NCI-H2196 treated with DMSO at 0.1 percent for 48 hours (cell line): ENCODE results near the gene CAMSAP3.

Experiments
- DNase-seq: peaks from one replicate; lab custom pipeline; 2025; ENCODE audit not compliant: unreplicated experiment; lab: John Stamatoyannopoulos, UW

CAMSAP3 gene

GRCh38 chr19:7644550-7644877, 48.9 kb downstream of the CAMSAP3 start:
- DNase-seq: no peak

GRCh38 chr19:7645163-7645562, 49.5 kb downstream of the CAMSAP3 start:
- DNase-seq: no peak

- no peak for DNase-seq
These were observed 50.2 kb downstream of the CAMSAP3 start for GRCh38 chr19:7645656-7646425.

GRCh38 chr19:7646426-7646700, 50.7 kb downstream of the CAMSAP3 start:
- DNase-seq: no peak

GRCh38 chr19:7647156-7647555, 51.5 kb downstream of the CAMSAP3 start:
- no peak for DNase-seq

- DNase-seq: no peak
These were observed 52.8 kb downstream of the CAMSAP3 start for GRCh38 chr19:7648265-7649014.

GRCh38 chr19:7650148-7650547, 54.5 kb downstream of the CAMSAP3 start:
- DNase-seq: no peak

GRCh38 chr19:7652061-7652641, 56.5 kb downstream of the CAMSAP3 start:
- peak; percentile 84 for DNase-seq

GRCh38 chr19:7654401-7654800, 58.7 kb downstream of the CAMSAP3 start:
- DNase-seq: no peak

- no peak for DNase-seq
These were observed 59.9 kb downstream of the CAMSAP3 start for GRCh38 chr19:7655581-7655980.

GRCh38 chr19:7657131-7657751, 61.6 kb downstream of the CAMSAP3 start:
- no peak for DNase-seq

- peak; percentile 9 for DNase-seq
These were observed 62.6 kb downstream of the CAMSAP3 start for GRCh38 chr19:7658219-7658686.

GRCh38 chr19:7661744-7662538, 66.3 kb downstream of the CAMSAP3 start:
- DNase-seq: no peak

GRCh38 chr19:7662657-7663056, 67.0 kb downstream of the CAMSAP3 start:
- no peak for DNase-seq

GRCh38 chr19:7663706-7664105, 68.0 kb downstream of the CAMSAP3 start:
- no peak for DNase-seq

GRCh38 chr19:7665076-7665475, 69.4 kb downstream of the CAMSAP3 start:
- no peak for DNase-seq
